Measurements from ENCODE around the gene FARSB. TPM values are rescaled to one million over a fixed set of nuclear protein-coding genes. Genes with fewer than 3 reads are reported as not detected.

The FARSB gene
- total and polyA plus RNA-seq, 4 donors, result 16.2 to 41.8 (median 32.4) TPM

- 100% methylated on average over 2 of the region's 2 CpGs for WGBS (ENCODE audit: insufficient coverage)
These were observed 40.6 kb downstream of the FARSB start for GRCh38 chr2:222615320-222615719.

GRCh38 chr2:222613715-222614331, 42.1 kb downstream of the FARSB start:
- H3K4me1 ChIP-seq (ENCODE audit: control insufficient read depth, insufficient read depth, low read length), result no peaks in the 10 kb centered on the region
- H3K27ac ChIP-seq (ENCODE audit: low read depth, low read length), result no peak overlapping the region
- peaks cover 17% of the 10 kb centered on the region for H3K36me3 ChIP-seq (ENCODE audit: control insufficient read depth, insufficient read depth, low read length)
- H3K4me3 ChIP-seq (ENCODE audit: low read depth, low read length), result no peak overlapping the region
- H3K9me3 ChIP-seq (ENCODE audit: control insufficient read depth, insufficient read depth, low read length), result no peaks in the 10 kb centered on the region
- peak; percentile 17 to 95 (median 38) for DNase-seq (ENCODE audit: low read depth in 4 of 6, low spot score in 6 of 6)
- H3K27me3 ChIP-seq (ENCODE audit: control insufficient read depth, insufficient read depth, low read length), result no peaks in the 10 kb centered on the region
- WGBS (ENCODE audit: insufficient coverage), result no CpG with 5 or more reads among the region's 3 CpGs

More at GRCh38 chr2:222615320-222615719, 40.6 kb downstream of the FARSB start:
- Histone ChIP-seq H3K36me3 (ENCODE audit: control insufficient read depth, insufficient read depth, low read length) (peaks cover 20% of the 10 kb centered on the region), H3K27me3 (ENCODE audit: control insufficient read depth, insufficient read depth, low read length) (no peaks in the 10 kb centered on the region), H3K4me3 (ENCODE audit: low read depth, low read length) (no peak overlapping the region), H3K27ac (ENCODE audit: low read depth, low read length) (no peak overlapping the region), H3K4me1 (ENCODE audit: control insufficient read depth, insufficient read depth, low read length) (no peaks in the 10 kb centered on the region), H3K9me3 (ENCODE audit: control insufficient read depth, insufficient read depth, low read length) (no peaks in the 10 kb centered on the region)
- no peak for DNase-seq (ENCODE audit: low read depth in 4 of 6, low spot score in 6 of 6)

GRCh38 chr2:222611684-222612083, 44.2 kb downstream of the FARSB start:
- Histone ChIP-seq H3K9me3 (ENCODE audit: control insufficient read depth, insufficient read depth, low read length) (no peaks in the 10 kb centered on the region), H3K36me3 (ENCODE audit: control insufficient read depth, insufficient read depth, low read length) (peaks cover 12% of the 10 kb centered on the region), H3K27me3 (ENCODE audit: control insufficient read depth, insufficient read depth, low read length) (no peaks in the 10 kb centered on the region), H3K27ac (ENCODE audit: low read depth, low read length) (no peak overlapping the region), H3K4me1 (ENCODE audit: control insufficient read depth, insufficient read depth, low read length) (no peaks in the 10 kb centered on the region), H3K4me3 (ENCODE audit: low read depth, low read length) (no peak overlapping the region)
- no peak for DNase-seq (ENCODE audit: low read depth in 4 of 6, low spot score in 6 of 6)
- WGBS (ENCODE audit: insufficient coverage), result 88% methylated on average over 2 of the region's 4 CpGs

GRCh38 chr2:222610746-222611145, 45.1 kb downstream of the FARSB start:
- Histone ChIP-seq H3K27ac (ENCODE audit: low read depth, low read length) (no peak overlapping the region), H3K36me3 (ENCODE audit: control insufficient read depth, insufficient read depth, low read length) (peaks cover 8% of the 10 kb centered on the region), H3K4me1 (ENCODE audit: control insufficient read depth, insufficient read depth, low read length) (no peaks in the 10 kb centered on the region), H3K9me3 (ENCODE audit: control insufficient read depth, insufficient read depth, low read length) (no peaks in the 10 kb centered on the region), H3K4me3 (ENCODE audit: low read depth, low read length) (no peak overlapping the region), H3K27me3 (ENCODE audit: control insufficient read depth, insufficient read depth, low read length) (no peaks in the 10 kb centered on the region)
- DNase-seq (ENCODE audit: low read depth in 4 of 6, low spot score in 6 of 6), result peak in 2 of 6 donors; percentile 41 to 51
- WGBS (ENCODE audit: insufficient coverage), result 86% methylated on average over 1 of the region's 1 CpG

GRCh38 chr2:222609381-222609780, 46.5 kb downstream of the FARSB start:
- no peaks in the 10 kb centered on the region for H3K27me3 ChIP-seq (ENCODE audit: control insufficient read depth, insufficient read depth, low read length)
- H3K9me3 ChIP-seq (ENCODE audit: control insufficient read depth, insufficient read depth, low read length), result no peaks in the 10 kb centered on the region
- no peak overlapping the region for H3K4me3 ChIP-seq (ENCODE audit: low read depth, low read length)
- 100% methylated on average over 1 of the region's 3 CpGs for WGBS (ENCODE audit: insufficient coverage)
- DNase-seq (ENCODE audit: low read depth in 4 of 6, low spot score in 6 of 6), result peak in 1 of 6 donors; percentile 22
- no peak overlapping the region for H3K27ac ChIP-seq (ENCODE audit: low read depth, low read length)
- peaks cover 8% of the 10 kb centered on the region for H3K36me3 ChIP-seq (ENCODE audit: control insufficient read depth, insufficient read depth, low read length)
- no peaks in the 10 kb centered on the region for H3K4me1 ChIP-seq (ENCODE audit: control insufficient read depth, insufficient read depth, low read length)

- Histone ChIP-seq H3K9me3 (ENCODE audit: control insufficient read depth, insufficient read depth, low read length) (no peaks in the 10 kb centered on the region), H3K27ac (ENCODE audit: low read depth, low read length) (no peak overlapping the region), H3K4me1 (ENCODE audit: control insufficient read depth, insufficient read depth, low read length) (no peaks in the 10 kb centered on the region), H3K36me3 (ENCODE audit: control insufficient read depth, insufficient read depth, low read length) (peaks cover 6% of the 10 kb centered on the region), H3K27me3 (ENCODE audit: control insufficient read depth, insufficient read depth, low read length) (no peaks in the 10 kb centered on the region), H3K4me3 (ENCODE audit: low read depth, low read length) (no peak overlapping the region)
- no peak for DNase-seq (ENCODE audit: low read depth in 4 of 6, low spot score in 6 of 6)
- no CpG with 5 or more reads among the region's 4 CpGs for whole genome bisulfite sequencing (ENCODE audit: insufficient coverage)
These were observed 47.8 kb downstream of the FARSB start for GRCh38 chr2:222608081-222608480.

- peak in 1 of 6 donors; percentile 64 for DNase-seq (ENCODE audit: low read depth in 4 of 6, low spot score in 6 of 6)
- Histone ChIP-seq H3K9me3 (ENCODE audit: control insufficient read depth, insufficient read depth, low read length) (no peaks in the 10 kb centered on the region), H3K4me1 (ENCODE audit: control insufficient read depth, insufficient read depth, low read length) (no peaks in the 10 kb centered on the region), H3K4me3 (ENCODE audit: low read depth, low read length) (no peak overlapping the region), H3K36me3 (ENCODE audit: control insufficient read depth, insufficient read depth, low read length) (peaks cover 3% of the 10 kb centered on the region), H3K27me3 (ENCODE audit: control insufficient read depth, insufficient read depth, low read length) (no peaks in the 10 kb centered on the region), H3K27ac (ENCODE audit: low read depth, low read length) (no peak overlapping the region)
- WGBS (ENCODE audit: insufficient coverage), result no CpG with 5 or more reads among the region's 3 CpGs
These were observed 49.6 kb downstream of the FARSB start for GRCh38 chr2:222606306-222606705.

GRCh38 chr2:222604749-222605515, 51.0 kb downstream of the FARSB start:
- H3K4me1 ChIP-seq (ENCODE audit: control insufficient read depth, insufficient read depth, low read length), result no peaks in the 10 kb centered on the region
- whole genome bisulfite sequencing (ENCODE audit: insufficient coverage), result no CpG with 5 or more reads among the region's 5 CpGs
- H3K27ac ChIP-seq (ENCODE audit: low read depth, low read length), result no peak overlapping the region
- no peak overlapping the region for H3K4me3 ChIP-seq (ENCODE audit: low read depth, low read length)
- H3K9me3 ChIP-seq (ENCODE audit: control insufficient read depth, insufficient read depth, low read length), result no peaks in the 10 kb centered on the region
- DNase-seq (ENCODE audit: low read depth in 4 of 6, low spot score in 6 of 6), result no peak
- peaks cover 3% of the 10 kb centered on the region for H3K36me3 ChIP-seq (ENCODE audit: control insufficient read depth, insufficient read depth, low read length)
- no peaks in the 10 kb centered on the region for H3K27me3 ChIP-seq (ENCODE audit: control insufficient read depth, insufficient read depth, low read length)

- Histone ChIP-seq H3K36me3 (ENCODE audit: control insufficient read depth, insufficient read depth, low read length) (peaks cover 3% of the 10 kb centered on the region), H3K4me3 (ENCODE audit: low read depth, low read length) (no peak overlapping the region), H3K27ac (ENCODE audit: low read depth, low read length) (no peak overlapping the region), H3K27me3 (ENCODE audit: control insufficient read depth, insufficient read depth, low read length) (no peaks in the 10 kb centered on the region), H3K9me3 (ENCODE audit: control insufficient read depth, insufficient read depth, low read length) (no peaks in the 10 kb centered on the region), H3K4me1 (ENCODE audit: control insufficient read depth, insufficient read depth, low read length) (no peaks in the 10 kb centered on the region)
- WGBS (ENCODE audit: insufficient coverage), result no CpG with 5 or more reads among the region's 2 CpGs
- no peak for DNase-seq (ENCODE audit: low read depth in 4 of 6, low spot score in 6 of 6)
These were observed 52.4 kb downstream of the FARSB start for GRCh38 chr2:222603501-222603900.

- Histone ChIP-seq H3K4me1 (ENCODE audit: control insufficient read depth, insufficient read depth, low read length) (no peaks in the 10 kb centered on the region), H3K27ac (ENCODE audit: low read depth, low read length) (no peak overlapping the region), H3K9me3 (ENCODE audit: control insufficient read depth, insufficient read depth, low read length) (no peaks in the 10 kb centered on the region), H3K4me3 (ENCODE audit: low read depth, low read length) (no peak overlapping the region), H3K36me3 (ENCODE audit: control insufficient read depth, insufficient read depth, low read length) (peaks cover 3% of the 10 kb centered on the region), H3K27me3 (ENCODE audit: control insufficient read depth, insufficient read depth, low read length) (no peaks in the 10 kb centered on the region)
- no CpG with 5 or more reads among the region's 4 CpGs for WGBS (ENCODE audit: insufficient coverage)
- no peak for DNase-seq (ENCODE audit: low read depth in 4 of 6, low spot score in 6 of 6)
These were observed 57.3 kb downstream of the FARSB start for GRCh38 chr2:222598611-222599010.

Measured in spinal cord (tissue), 10 donors.